ENCODE data around the gene KRT3.
"Not testable (repeated sequence)": the region's sequence is repeated elsewhere in the genome, so short reads cannot be mapped to it uniquely, and the experiment has no call there.

The KRT3 gene

GRCh38 chr12:52777566-52777965, 18.4 kb downstream of the KRT3 start:
- DNase-seq, result no peak

GRCh38 chr12:52776913-52777395, 19.0 kb downstream of the KRT3 start, which contains the start of gene KRT76:
Gene KRT76 (minus strand): TSS chr12:52777345. CDS start chr12:52777291, 54 bp downstream.
- no peak for DNase-seq

- no peak for DNase-seq
These were observed 19.5 kb downstream of the KRT3 start for GRCh38 chr12:52776435-52776834.

DNA sequence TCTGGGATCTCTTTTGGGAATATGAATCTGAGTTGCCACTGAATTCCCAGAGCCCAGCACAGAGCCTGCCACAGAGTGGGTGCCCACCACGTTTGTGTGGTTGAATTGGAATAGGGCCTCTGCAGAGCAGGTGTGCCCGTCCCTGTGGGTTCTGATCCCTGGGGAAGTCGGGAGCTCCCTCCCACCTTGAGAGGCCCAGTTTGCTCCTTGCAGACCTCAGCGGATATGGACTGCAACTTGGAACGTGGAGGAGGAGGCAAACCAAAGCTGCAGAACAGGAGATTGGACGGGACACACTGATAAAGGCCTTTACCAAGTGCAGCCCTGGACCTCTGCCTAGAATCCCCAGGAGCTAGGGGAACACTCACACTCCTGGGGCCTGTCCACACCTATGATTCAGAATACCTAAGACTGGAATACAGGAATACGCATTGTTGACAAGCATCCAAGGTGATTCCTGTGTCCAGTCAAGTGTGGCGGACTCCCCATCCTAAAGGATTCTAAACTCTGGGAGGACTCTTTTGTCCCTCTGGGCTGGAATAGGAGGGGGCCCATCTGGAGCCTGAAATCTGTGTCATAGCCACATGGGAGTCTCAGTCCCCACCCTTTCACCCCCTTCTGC, 21.2 kb downstream of the KRT3 start:
- no peak for DNase-seq

GRCh38 chr12:52772772-52773171, 23.1 kb downstream of the KRT3 start:
- no peak for DNase-seq

DNA sequence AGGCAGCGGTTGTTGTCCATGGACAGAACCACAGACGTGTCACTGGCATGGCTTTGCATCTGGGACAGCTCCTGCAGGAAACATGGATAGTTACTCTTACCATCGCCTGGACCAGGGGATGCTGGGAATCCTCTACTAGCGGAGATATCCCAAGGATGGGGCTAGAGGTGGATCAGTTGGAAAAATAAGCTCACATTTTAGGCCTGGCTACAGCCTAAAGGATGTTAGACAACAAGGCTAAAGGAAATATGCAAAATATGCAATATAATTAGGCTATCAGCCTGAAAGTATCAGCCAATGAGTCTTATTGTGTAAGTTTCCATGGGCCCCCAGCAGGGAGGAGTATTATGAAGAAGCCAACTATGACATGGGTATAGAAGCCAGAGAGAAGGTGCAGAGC, 23.7 kb downstream of the KRT3 start:
- no peak for DNase-seq

DNA sequence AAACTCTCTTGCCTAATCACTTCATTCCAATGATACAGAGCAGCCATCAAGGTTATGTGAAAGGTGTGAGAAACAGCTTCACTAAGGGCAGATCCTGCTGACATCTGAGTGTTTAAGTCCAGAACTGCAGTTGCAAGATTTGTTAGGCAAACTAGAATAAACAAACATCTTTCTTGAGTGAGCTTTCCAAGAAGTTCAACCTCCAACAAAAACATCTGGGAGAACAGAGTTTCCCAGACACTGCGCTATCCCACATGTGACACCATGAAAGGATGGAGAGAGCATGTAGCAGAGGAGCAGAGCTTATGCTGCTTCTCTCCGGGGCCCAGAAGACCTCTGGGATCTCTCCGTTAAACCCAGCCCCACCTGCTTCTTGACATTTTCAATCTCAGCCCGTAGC, 24.4 kb downstream of the KRT3 start:
- no peak for DNase-seq

DNA sequence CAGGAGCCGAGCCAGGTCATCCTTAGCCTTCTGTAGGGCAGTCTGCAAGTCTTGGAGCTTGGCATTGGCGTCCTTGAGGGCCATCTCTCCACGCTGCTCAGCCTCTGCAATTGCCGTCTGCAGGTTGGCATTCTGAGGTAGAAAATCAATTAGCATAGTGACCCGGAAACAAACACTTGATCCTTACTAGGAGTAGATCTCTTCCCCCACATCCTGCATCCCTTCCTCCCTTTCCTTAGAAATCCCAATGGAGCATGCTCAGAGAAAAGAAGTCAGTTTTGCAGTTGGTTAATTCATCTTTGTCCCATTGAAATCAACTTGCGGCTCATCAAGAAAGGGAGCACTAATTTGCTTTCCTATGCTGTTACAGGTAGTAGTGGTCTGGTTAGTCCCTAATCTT, 24.8 kb downstream of the KRT3 start:
- DNase-seq, result no peak

- DNase-seq, result no peak
These were observed 26.0 kb downstream of the KRT3 start for GRCh38 chr12:52769946-52770345.

GRCh38 chr12:52769354-52769753, 26.6 kb downstream of the KRT3 start:
- no peak for DNase-seq

- no peak for DNase-seq
These were observed 27.3 kb downstream of the KRT3 start for GRCh38 chr12:52768479-52769200.

GRCh38 chr12:52767427-52767826, 28.5 kb downstream of the KRT3 start:
- no peak for DNase-seq

GRCh38 chr12:52767020-52767379, 28.9 kb downstream of the KRT3 start:
- DNase-seq, result no peak

- no peak for DNase-seq
These were observed 29.4 kb downstream of the KRT3 start for GRCh38 chr12:52766351-52767019.

DNA sequence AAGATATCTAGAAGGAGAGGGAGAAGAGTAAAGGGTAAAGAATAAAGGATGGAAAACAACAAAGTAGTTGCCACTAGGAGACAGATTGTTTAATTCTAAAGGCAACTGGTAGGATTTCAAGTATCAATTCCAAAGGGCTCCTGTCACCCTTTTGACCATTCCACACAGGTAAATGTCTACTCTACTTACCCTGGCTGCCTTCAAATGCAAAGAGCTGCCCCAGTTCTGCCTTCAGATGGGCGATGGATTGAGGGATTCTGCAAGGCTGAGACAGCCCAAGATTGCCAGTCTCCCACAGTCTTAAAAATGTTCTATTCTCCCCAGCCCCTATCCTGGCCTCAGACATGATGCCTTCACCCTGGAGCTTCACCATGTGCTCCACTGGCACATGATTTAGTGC, 30.2 kb downstream of the KRT3 start:
- DNase-seq, result no peak

- DNase-seq, result no peak
These were observed 31.9 kb downstream of the KRT3 start for GRCh38 chr12:52763991-52764390.

- DNase-seq, result no peak
These were observed 32.8 kb downstream of the KRT3 start for GRCh38 chr12:52763036-52763659.

- DNase-seq, result no peak
These were observed 34.1 kb downstream of the KRT3 start for GRCh38 chr12:52761802-52762201.

DNA sequence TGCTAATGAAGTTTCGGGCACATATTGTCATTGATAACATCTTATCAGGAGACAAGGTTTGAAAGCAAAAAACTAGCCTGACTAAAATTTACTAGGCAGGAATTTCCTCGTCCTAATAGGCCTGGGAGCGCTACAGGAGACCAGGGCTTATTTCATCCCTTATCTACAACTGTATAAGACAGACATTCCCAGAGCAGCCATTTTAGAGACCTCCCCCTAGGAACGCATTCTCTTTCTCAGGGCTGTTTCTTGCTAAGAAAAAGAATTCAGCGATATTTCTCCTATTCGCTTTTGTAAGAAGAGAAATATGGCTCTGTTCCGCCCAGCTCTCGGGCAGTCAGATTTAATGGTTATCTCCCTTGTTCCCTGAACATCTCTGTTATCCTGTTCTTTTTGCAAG, 34.7 kb downstream of the KRT3 start:
- not testable (repeated sequence) for DNase-seq

DNA sequence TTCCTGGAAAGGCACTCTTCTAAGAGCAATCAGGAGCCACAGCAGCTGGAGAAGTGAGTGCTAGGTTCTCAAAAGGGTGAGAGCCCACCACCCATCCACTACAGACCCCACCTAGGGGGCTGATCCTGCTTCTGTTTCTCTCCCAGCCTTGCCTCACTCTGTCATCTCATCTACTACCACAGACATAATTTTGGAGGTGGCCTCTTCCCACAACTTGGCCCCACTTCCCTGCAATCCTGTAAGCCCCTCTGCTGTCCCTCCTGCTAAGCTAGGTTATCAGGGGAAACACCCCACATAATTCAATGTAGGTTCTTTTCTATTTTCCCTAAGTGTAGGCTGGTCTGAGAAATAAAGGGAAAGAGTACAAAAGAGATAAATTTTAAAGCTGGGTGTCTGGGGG, 35.3 kb downstream of the KRT3 start:
- DNase-seq, result no peak

- DNase-seq, result no peak
These were observed 36.2 kb downstream of the KRT3 start for GRCh38 chr12:52759695-52760094.

GRCh38 chr12:52759218-52759617, 36.7 kb downstream of the KRT3 start:
- no peak for DNase-seq

DNA sequence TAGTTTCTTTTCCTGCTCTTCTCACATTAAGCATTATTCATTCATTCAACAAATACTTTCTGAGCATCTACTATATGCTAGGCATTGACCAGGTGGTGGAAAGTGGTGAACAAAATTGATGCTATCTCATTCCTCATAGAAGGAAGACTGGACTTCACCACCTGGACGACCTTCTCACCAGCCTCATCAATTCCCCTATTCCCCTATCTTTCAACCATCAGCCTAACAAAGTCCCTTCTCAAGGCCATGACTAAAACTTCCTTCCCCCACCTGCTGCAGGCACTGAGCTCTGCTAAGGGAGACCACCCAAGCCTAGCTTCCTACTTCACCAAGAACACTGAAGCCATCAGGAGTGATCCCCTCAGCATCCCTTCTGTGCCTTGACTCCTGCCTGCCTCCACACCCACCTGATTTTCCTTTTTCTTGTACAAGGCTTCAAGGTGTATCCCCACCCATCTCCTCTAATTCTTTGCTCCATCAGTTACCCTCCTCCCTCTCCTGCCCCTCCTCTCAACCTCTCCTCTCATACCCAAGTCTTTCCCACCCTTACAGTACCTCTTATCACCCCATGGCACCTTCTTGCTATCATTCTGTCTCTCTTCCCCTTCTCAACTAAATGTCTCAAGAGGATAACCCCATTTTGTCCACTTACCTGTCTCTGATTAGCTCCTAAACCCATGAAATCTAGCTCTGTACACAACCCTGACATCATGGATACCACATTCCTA, 38.3 kb downstream of the KRT3 start:
- no peak for DNase-seq
